ENCODE results near the gene TMED4. TPM values are rescaled to one million over a fixed set of nuclear protein-coding genes. Genes with fewer than 3 reads are reported as not detected.

The TMED4 gene
- total RNA-seq: 146 TPM

GRCh38 chr7:44581879-44582603, at the start of gene TMED4:
TMED4 (minus strand) TSS chr7:44582231; CDS start chr7:44582206, 25 bp downstream.

GRCh38 chr7:44606341-44607140, 24.5 kb upstream of the TMED4 start, which contains the start of gene OGDH:
OGDH (plus strand) TSS chr7:44606627; CDS start chr7:44624344, 17,717 bp downstream.

GRCh38 chr7:44573464-44574286, 8.4 kb downstream of the TMED4 start, which contains the start of gene DDX56:
DDX56 (minus strand) TSS chr7:44573908; CDS start chr7:44573895, 13 bp downstream.

GRCh38 chr7:44541028-44541869, 40.8 kb downstream of the TMED4 start, which contains the start of gene NPC1L1:
NPC1L1 (minus strand) TSS chr7:44541330; CDS start chr7:44541259, 71 bp downstream.

Other genes starting within 250 kb of the TMED4 start
- gene NUDCD3, start 91.6 kb downstream of the TMED4 start, total RNA-seq: 45.4 TPM
- 1.2 TPM for gene NPC1L1, start 40.9 kb downstream of the TMED4 start, total RNA-seq
- gene DDX56, start 8.3 kb downstream of the TMED4 start, total RNA-seq: 52.4 TPM
- 98.9 TPM for gene OGDH, start 24.4 kb upstream of the TMED4 start, total RNA-seq
- gene ZMIZ2, start 166.6 kb upstream of the TMED4 start, total RNA-seq: 31.2 TPM
- gene PPIA, start 214.4 kb upstream of the TMED4 start, total RNA-seq: 1,829 TPM

All from metanephros (tissue), 1 donor.